Tracheal epithelial cell (primary cell): ENCODE data around the gene VCX3B. TPM values are rescaled to one million over a fixed set of nuclear protein-coding genes. Genes with fewer than 3 reads are reported as not detected.

Source experiments
- total RNA-seq: library from RNA; depleted of rRNA; stranded (reverse); fragments of >200 nt; gene quantifications from 2 replicates; pipeline ENCODE4 v1.2.1, GENCODE V29; 2014

Gene VCX3B
- total RNA-seq: not detected in 2 replicates

GRCh38 chrX:8464530-8464929 lies at the start of gene VCX3B:
Gene VCX3B, plus strand, starts transcription at chrX:8464830. Its CDS starts 621 bp downstream, at chrX:8465451.

